ENCODE results near the gene CYREN.

CYREN gene

DNA sequence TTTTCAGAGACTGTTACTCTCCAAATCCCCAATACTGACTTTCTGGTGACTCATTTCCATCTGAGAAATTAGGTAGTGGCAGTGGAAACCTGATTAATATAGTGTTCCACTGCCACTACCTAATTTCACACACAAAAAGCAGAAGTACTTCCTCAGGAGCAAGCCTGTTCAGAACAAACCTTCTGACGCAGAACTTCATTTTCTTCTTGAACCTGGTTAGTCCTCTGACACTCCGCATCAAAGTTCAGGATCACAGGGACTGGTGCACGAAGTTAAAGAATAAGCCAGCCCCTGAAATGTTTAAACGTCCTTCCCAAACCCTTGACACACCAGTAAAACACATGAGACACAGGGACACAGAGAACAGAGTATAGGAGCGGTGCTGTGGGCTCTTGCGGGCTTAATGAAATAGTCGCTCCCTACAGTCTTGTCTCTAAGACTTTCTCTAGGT lies 36.5 kb upstream of the CYREN start:
- H3K9ac ChIP-seq (ENCODE audit: low read length) = no peak overlapping the region
- no peak overlapping the region for H3K27ac ChIP-seq (ENCODE audit: low read depth, low read length)
- H3K4me1 ChIP-seq (ENCODE audit: control insufficient read depth, insufficient read depth, low read length) = peaks cover 3% of the 10 kb centered on the region
- no peaks in the 10 kb centered on the region for H3K27me3 ChIP-seq (ENCODE audit: control insufficient read depth, insufficient read depth, low read length)
- peaks cover 10% of the 10 kb centered on the region for H3K36me3 ChIP-seq (ENCODE audit: control insufficient read depth, insufficient read depth, low read length)
- H3K4me3 ChIP-seq (ENCODE audit: low read length) = no peak overlapping the region

DNA sequence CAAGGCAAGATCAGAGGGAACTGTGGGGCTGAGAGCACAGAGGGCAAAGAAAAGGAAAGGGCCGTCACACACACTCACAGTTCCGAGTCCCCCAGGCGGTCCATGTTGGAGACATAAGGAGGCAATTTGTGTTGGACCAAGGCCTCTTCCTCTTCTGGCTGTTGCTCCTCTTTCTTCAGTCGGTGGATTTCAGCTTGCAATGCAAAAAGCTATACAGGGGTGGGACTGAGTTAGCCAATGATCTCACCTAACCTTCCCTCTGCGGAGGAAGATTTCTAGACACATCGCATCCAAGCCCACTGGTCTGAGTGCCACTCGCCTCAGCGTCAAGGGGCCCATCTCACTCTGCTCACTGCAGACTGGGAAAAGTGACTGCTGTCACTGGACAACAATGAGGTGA lies 35.3 kb upstream of the CYREN start:
- Histone ChIP-seq H3K36me3 (ENCODE audit: control insufficient read depth, insufficient read depth, low read length) (peaks cover 10% of the 10 kb centered on the region), H3K4me3 (ENCODE audit: low read length) (no peak overlapping the region), H3K9ac (ENCODE audit: low read length) (no peak overlapping the region), H3K27ac (ENCODE audit: low read depth, low read length) (no peak overlapping the region), H3K4me1 (ENCODE audit: control insufficient read depth, insufficient read depth, low read length) (peaks cover 3% of the 10 kb centered on the region), H3K27me3 (ENCODE audit: control insufficient read depth, insufficient read depth, low read length) (no peaks in the 10 kb centered on the region)

DNA sequence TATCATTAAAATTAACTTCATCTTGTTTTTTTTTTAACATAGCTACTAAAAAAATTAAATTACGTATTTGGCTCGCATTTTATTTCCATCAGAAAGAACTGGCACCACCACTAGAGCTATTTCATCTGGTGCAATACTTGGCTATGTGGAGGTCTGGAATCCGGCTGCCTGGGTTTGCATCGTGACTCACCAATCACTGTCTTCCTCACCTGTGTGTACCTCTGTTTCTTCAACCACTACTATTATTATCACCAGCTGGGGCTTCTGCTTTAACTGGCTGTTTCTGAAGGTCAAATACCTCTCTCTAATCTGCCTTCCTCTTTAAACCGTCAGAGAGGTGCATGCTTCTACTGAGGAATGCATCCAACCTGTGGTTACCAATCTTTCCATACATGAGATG lies 34.4 kb upstream of the CYREN start:
- H3K9ac ChIP-seq (ENCODE audit: low read length) = no peak overlapping the region
- peaks cover 10% of the 10 kb centered on the region for H3K36me3 ChIP-seq (ENCODE audit: control insufficient read depth, insufficient read depth, low read length)
- H3K27ac ChIP-seq (ENCODE audit: low read depth, low read length) = no peak overlapping the region
- H3K4me1 ChIP-seq (ENCODE audit: control insufficient read depth, insufficient read depth, low read length) = no peaks in the 10 kb centered on the region
- no peaks in the 10 kb centered on the region for H3K27me3 ChIP-seq (ENCODE audit: control insufficient read depth, insufficient read depth, low read length)
- no peak overlapping the region for H3K4me3 ChIP-seq (ENCODE audit: low read length)

GRCh38 chr7:135204341-135204749 lies 33.8 kb upstream of the CYREN start:
- Histone ChIP-seq H3K9ac (ENCODE audit: low read length) (no peak overlapping the region), H3K4me1 (ENCODE audit: control insufficient read depth, insufficient read depth, low read length) (no peaks in the 10 kb centered on the region), H3K27me3 (ENCODE audit: control insufficient read depth, insufficient read depth, low read length) (no peaks in the 10 kb centered on the region), H3K4me3 (ENCODE audit: low read length) (no peak overlapping the region), H3K36me3 (ENCODE audit: control insufficient read depth, insufficient read depth, low read length) (peaks cover 13% of the 10 kb centered on the region), H3K27ac (ENCODE audit: low read depth, low read length) (no peak overlapping the region)

- Histone ChIP-seq H3K9ac (ENCODE audit: low read length) (no peak overlapping the region), H3K4me1 (ENCODE audit: control insufficient read depth, insufficient read depth, low read length) (no peaks in the 10 kb centered on the region), H3K27ac (ENCODE audit: low read depth, low read length) (no peak overlapping the region), H3K36me3 (ENCODE audit: control insufficient read depth, insufficient read depth, low read length) (peaks cover 23% of the 10 kb centered on the region), H3K4me3 (ENCODE audit: low read length) (no peak overlapping the region), H3K27me3 (ENCODE audit: control insufficient read depth, insufficient read depth, low read length) (no peaks in the 10 kb centered on the region)
Observed at GRCh38 chr7:135201350-135201749, 30.8 kb upstream of the CYREN start.

- Histone ChIP-seq H3K9ac (ENCODE audit: low read length) (no peak overlapping the region), H3K27me3 (ENCODE audit: control insufficient read depth, insufficient read depth, low read length) (no peaks in the 10 kb centered on the region), H3K4me1 (ENCODE audit: control insufficient read depth, insufficient read depth, low read length) (no peaks in the 10 kb centered on the region), H3K36me3 (ENCODE audit: control insufficient read depth, insufficient read depth, low read length) (peaks cover 26% of the 10 kb centered on the region), H3K4me3 (ENCODE audit: low read length) (no peak overlapping the region), H3K27ac (ENCODE audit: low read depth, low read length) (no peak overlapping the region)
Observed at GRCh38 chr7:135200821-135201331, 30.4 kb upstream of the CYREN start.

DNA sequence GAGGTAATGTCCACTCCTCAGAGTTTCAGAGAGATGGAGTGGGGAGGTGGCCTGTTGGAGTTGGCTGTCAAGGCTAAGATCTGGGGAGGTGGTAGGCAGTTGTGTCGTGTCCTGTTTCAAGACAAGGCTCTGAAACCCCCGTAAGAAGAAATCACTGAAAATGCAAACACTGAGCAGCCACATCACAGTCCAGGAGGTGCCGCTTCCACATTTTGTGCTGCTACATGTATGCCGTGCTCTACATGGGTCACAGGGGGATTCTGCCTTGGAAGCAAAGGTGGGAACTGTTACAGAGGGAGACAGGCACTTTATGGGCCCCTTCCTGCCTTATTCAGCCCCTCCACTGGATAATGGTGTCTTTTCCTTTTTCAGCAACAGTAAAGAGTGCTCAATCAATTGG lies 28.9 kb upstream of the CYREN start:
- Histone ChIP-seq H3K9ac (ENCODE audit: low read length) (no peak overlapping the region), H3K27ac (ENCODE audit: low read depth, low read length) (no peak overlapping the region), H3K4me1 (ENCODE audit: control insufficient read depth, insufficient read depth, low read length) (no peaks in the 10 kb centered on the region), H3K36me3 (ENCODE audit: control insufficient read depth, insufficient read depth, low read length) (peaks cover 28% of the 10 kb centered on the region), H3K27me3 (ENCODE audit: control insufficient read depth, insufficient read depth, low read length) (no peaks in the 10 kb centered on the region), H3K4me3 (ENCODE audit: low read length) (no peak overlapping the region)

GRCh38 chr7:135197906-135198655 lies 27.6 kb upstream of the CYREN start:
- no peak overlapping the region for H3K4me3 ChIP-seq (ENCODE audit: low read length)
- no peaks in the 10 kb centered on the region for H3K4me1 ChIP-seq (ENCODE audit: control insufficient read depth, insufficient read depth, low read length)
- no peak overlapping the region for H3K27ac ChIP-seq (ENCODE audit: low read depth, low read length)
- no peaks in the 10 kb centered on the region for H3K27me3 ChIP-seq (ENCODE audit: control insufficient read depth, insufficient read depth, low read length)
- peaks cover 28% of the 10 kb centered on the region for H3K36me3 ChIP-seq (ENCODE audit: control insufficient read depth, insufficient read depth, low read length)
- no peak overlapping the region for H3K9ac ChIP-seq (ENCODE audit: low read length)

DNA sequence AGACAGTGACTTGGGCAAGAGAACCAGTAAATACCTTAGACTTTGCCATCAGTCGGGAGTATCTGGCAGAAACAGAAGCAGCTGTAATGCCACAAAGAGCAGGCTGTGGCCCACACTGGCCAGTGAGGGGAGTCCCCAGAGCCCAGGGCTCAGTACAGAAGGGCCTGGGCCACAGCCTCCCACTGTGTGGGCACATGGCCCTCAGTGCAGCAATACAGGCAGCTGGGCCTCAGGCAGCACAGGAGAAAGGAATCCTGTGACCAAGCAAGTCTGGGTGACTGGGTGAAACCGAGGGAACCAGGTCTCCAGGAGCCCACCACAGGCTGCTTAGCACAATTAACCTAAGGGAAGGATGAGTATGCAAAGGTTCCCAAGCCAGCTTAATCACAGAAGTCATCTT lies 26.8 kb upstream of the CYREN start:
- Histone ChIP-seq H3K4me3 (ENCODE audit: low read length) (no peak overlapping the region), H3K4me1 (ENCODE audit: control insufficient read depth, insufficient read depth, low read length) (no peaks in the 10 kb centered on the region), H3K9ac (ENCODE audit: low read length) (no peak overlapping the region), H3K36me3 (ENCODE audit: control insufficient read depth, insufficient read depth, low read length) (peaks cover 30% of the 10 kb centered on the region), H3K27ac (ENCODE audit: low read depth, low read length) (no peak overlapping the region), H3K27me3 (ENCODE audit: control insufficient read depth, insufficient read depth, low read length) (no peaks in the 10 kb centered on the region)

GRCh38 chr7:135195968-135196629 lies 25.6 kb upstream of the CYREN start:
- Histone ChIP-seq H3K27ac (ENCODE audit: low read depth, low read length) (no peak overlapping the region), H3K9ac (ENCODE audit: low read length) (no peak overlapping the region), H3K27me3 (ENCODE audit: control insufficient read depth, insufficient read depth, low read length) (no peaks in the 10 kb centered on the region), H3K4me1 (ENCODE audit: control insufficient read depth, insufficient read depth, low read length) (no peaks in the 10 kb centered on the region), H3K4me3 (ENCODE audit: low read length) (no peak overlapping the region), H3K36me3 (ENCODE audit: control insufficient read depth, insufficient read depth, low read length) (peaks cover 32% of the 10 kb centered on the region)

GRCh38 chr7:135195156-135195555 lies 24.6 kb upstream of the CYREN start:
- peaks cover 32% of the 10 kb centered on the region for H3K36me3 ChIP-seq (ENCODE audit: control insufficient read depth, insufficient read depth, low read length)

DNA sequence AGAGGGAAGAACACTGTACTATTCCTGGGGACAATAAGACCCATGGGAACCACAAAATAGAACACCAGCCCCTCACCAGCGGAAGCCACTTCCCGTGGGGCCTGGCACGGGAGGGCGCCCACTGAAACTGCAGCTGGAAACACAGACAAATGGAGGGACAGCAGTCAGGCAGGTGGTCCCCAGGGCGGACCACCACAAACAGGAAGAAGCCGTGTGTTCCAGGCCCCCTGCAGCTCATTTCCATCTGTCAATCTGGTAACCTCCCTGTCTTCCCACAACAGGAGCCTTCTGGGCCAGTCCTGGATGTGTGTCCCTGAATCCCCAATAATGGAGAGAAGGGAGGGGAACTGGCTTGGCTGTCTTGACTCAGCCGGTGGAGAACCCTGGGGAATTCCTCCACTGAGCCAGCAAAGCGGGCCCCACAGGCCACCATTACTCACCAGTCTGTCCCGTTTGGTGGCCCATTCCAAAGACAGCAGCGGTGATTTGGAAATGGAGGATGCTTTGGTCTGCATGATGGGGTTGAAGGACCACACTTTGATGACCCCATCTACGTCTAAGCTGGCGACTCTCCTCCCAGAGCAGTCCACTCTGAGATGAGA lies 24.1 kb upstream of the CYREN start:
- Histone ChIP-seq H3K36me3 (ENCODE audit: control insufficient read depth, insufficient read depth, low read length) (peaks cover 34% of the 10 kb centered on the region), H3K27me3 (ENCODE audit: control insufficient read depth, insufficient read depth, low read length) (no peaks in the 10 kb centered on the region), H3K4me1 (ENCODE audit: control insufficient read depth, insufficient read depth, low read length) (no peaks in the 10 kb centered on the region), H3K27ac (ENCODE audit: low read depth, low read length) (no peak overlapping the region), H3K9ac (ENCODE audit: low read length) (no peak overlapping the region), H3K4me3 (ENCODE audit: low read length) (no peak overlapping the region)

More at GRCh38 chr7:135195156-135195555, 24.6 kb upstream of the CYREN start:
- no peak overlapping the region for H3K27ac ChIP-seq (ENCODE audit: low read depth, low read length)
- H3K9ac ChIP-seq (ENCODE audit: low read length) = no peak overlapping the region
- H3K4me1 ChIP-seq (ENCODE audit: control insufficient read depth, insufficient read depth, low read length) = no peaks in the 10 kb centered on the region
- H3K27me3 ChIP-seq (ENCODE audit: control insufficient read depth, insufficient read depth, low read length) = no peaks in the 10 kb centered on the region
- no peak overlapping the region for H3K4me3 ChIP-seq (ENCODE audit: low read length)

All from rectal smooth muscle tissue (tissue), 1 donor.